Neutrophil (primary cell): ENCODE measurements around the gene ATF4.

Source experiments
- H3K27ac ChIP-seq: fragments of 200-600 bp; sonication (generic); 2 replicates; pipeline ENCODE4 v1.5.1; 2016; ENCODE audit warnings: mild to moderate bottlenecking, moderate library complexity
- H3K27me3 ChIP-seq: fragments of 200-600 bp; sonication (generic); 2 replicates; pipeline ENCODE4 v1.6.0; 2016; ENCODE audit warnings: mild to moderate bottlenecking
- H3K36me3 ChIP-seq: fragments of 200-600 bp; sonication (generic); 2 replicates; pipeline ENCODE4 v1.5.1; 2017
- H3K4me1 ChIP-seq, 2 experiments: fragments of 200-600 bp in 1 of 2; sonication (generic) in 1 of 2; 1 replicate in 1 of 2; 2 replicates in 1 of 2; pipeline versions ENCODE4 v1.5.1 to v1.6.1; 2013 to 2016; ENCODE audit warnings: low read depth in 1 of 2, low read length in 1 of 2, mild to moderate bottlenecking in 1 of 2, moderate library complexity in 1 of 2; ENCODE audit not compliant: control insufficient read depth in 1 of 2, insufficient read depth in 1 of 2
- H3K4me3 ChIP-seq, 2 experiments: fragments of 200-600 bp in 1 of 2; sonication (generic) in 1 of 2; 1 replicate in 1 of 2; 2 replicates in 1 of 2; pipeline ENCODE4 v1.5.1; 2013 to 2016; ENCODE audit warnings: low read depth in 1 of 2, low read length in 1 of 2, mild to moderate bottlenecking in 1 of 2, moderate library complexity in 1 of 2
- H3K9me3 ChIP-seq: fragments of 200-600 bp; sonication (generic); 2 replicates; pipeline ENCODE4 v1.5.1; 2016
- TF ChIP-seq, protein P1 (sequence below): fragments of 200-600 bp; sonication (generic); IDR thresholded peaks from 2 replicates; pipeline ENCODE4 v1.5.1; 2016; ENCODE audit warnings: antibody characterized with exemption

Gene ATF4

DNA sequence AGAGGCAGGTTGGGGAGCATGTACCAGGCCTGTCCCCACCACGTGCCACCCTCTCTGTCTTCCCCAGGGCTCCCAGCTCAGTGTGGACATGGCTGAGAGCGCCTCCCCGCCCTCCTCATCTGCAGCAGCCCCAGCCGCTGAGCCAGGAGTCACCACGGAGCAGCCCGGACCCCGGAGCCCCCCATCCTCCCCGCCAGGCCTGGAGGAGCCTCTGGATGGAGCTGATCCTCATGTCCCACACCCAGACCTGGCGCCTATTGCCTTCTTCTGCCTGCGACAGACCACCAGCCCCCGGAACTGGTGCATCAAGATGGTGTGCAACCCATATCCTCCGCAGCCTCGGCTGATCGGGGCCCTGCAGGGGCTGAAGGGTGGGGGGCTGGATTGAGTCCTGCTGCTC is 50.3 kb downstream of the ATF4 start, which contains the start of gene CACNA1I:
TSS of gene CACNA1I (plus strand) at position 89 of the 400 bp plus-strand sequence. CDS start at position 89, 0 bp downstream.
- H3K27ac ChIP-seq = no peak within 1 kb of the TSS
- H3K36me3 ChIP-seq = no peaks in the 10 kb centered on the region
- no peak within 1 kb of the TSS for H3K4me3 ChIP-seq
- H3K4me1 ChIP-seq = no peaks in the 10 kb centered on the region
- TF ChIP-seq, protein P1, sequence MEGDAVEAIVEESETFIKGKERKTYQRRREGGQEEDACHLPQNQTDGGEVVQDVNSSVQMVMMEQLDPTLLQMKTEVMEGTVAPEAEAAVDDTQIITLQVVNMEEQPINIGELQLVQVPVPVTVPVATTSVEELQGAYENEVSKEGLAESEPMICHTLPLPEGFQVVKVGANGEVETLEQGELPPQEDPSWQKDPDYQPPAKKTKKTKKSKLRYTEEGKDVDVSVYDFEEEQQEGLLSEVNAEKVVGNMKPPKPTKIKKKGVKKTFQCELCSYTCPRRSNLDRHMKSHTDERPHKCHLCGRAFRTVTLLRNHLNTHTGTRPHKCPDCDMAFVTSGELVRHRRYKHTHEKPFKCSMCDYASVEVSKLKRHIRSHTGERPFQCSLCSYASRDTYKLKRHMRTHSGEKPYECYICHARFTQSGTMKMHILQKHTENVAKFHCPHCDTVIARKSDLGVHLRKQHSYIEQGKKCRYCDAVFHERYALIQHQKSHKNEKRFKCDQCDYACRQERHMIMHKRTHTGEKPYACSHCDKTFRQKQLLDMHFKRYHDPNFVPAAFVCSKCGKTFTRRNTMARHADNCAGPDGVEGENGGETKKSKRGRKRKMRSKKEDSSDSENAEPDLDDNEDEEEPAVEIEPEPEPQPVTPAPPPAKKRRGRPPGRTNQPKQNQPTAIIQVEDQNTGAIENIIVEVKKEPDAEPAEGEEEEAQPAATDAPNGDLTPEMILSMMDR = no peak
- H3K9me3 ChIP-seq = no peaks in the 10 kb centered on the region
- peaks cover 11% of the 10 kb centered on the region for H3K27me3 ChIP-seq

DNA sequence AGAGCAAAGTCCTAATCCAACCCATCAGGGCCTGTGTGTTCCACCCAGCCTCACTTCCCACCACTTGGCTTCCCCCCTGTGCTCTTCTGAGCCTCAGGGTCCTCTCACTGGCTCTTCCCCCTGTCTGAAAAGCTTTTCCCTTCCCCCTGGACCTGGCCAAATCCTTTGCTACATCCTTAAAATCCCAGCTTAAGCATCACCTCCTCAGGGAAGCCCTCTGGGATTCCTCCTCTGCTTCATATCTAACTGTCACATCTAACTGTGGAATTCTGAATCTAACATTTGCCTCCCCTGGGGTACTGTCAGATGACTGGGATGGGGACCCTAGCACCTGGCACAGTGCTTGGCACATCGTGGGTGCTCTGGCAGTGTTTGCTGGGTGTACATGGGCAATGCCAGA is 51.2 kb downstream of the ATF4 start:
- Histone ChIP-seq H3K27ac (no peak overlapping the region), H3K4me1 (no peaks in the 10 kb centered on the region), H3K27me3 (peaks cover 19% of the 10 kb centered on the region), H3K36me3 (no peaks in the 10 kb centered on the region), H3K4me3 (no peak overlapping the region), H3K9me3 (no peaks in the 10 kb centered on the region)
- TF ChIP-seq, protein P1 = no peak
